Testis (tissue), 3 donors: ENCODE data around the gene AK1. TPM values are rescaled to one million over a fixed set of nuclear protein-coding genes. Genes with fewer than 3 reads are reported as not detected.

Experiments used
- DNase-seq: peaks from one replicate; pipeline ENCODE4 v3.0.0-alpha.2; 2019
- H3K27ac ChIP-seq, 2 donors: fragments of 200-600 bp; sonication (generic); one replicate each; pipeline ENCODE4 v1.5.1; 2019
- H3K27me3 ChIP-seq: fragments of 200-600 bp; sonication (generic); one replicate; pipeline ENCODE4 v1.5.1; 2019
- H3K36me3 ChIP-seq: fragments of 200-600 bp; sonication (generic); one replicate; pipeline ENCODE4 v1.5.1; 2017; ENCODE audit warnings: low read depth; ENCODE audit errors: missing control alignments
- H3K4me1 ChIP-seq: fragments of 200-600 bp; sonication (generic); one replicate; pipeline ENCODE4 v1.5.1; 2019
- H3K4me3 ChIP-seq, 2 donors: fragments of 200-600 bp; sonication (generic); one replicate each; pipeline ENCODE4 v1.5.1; 2017 to 2019
- H3K9me3 ChIP-seq: fragments of 200-600 bp; sonication (generic); one replicate; pipeline ENCODE4 v1.5.1; 2017
- POLR2A ChIP-seq: fragments of 450-650 bp; IDR thresholded peaks from one replicate; pipeline ENCODE4 v1.6.1; 2017; ENCODE audit warnings: antibody characterized with exemption, mild to moderate bottlenecking, moderate library complexity
- WGBS, 2 donors: methylation state at CpG; one replicate each; pipeline ENCODE4 v1.1.5; 2018; 5-methylcytosine and 5-hydroxymethylcytosine counted together
- intact Hi-C: fragments of 100-400 bp; cut with DNase I; formaldehyde crosslinking; loops from one replicate; pipeline ENCODE4 v1.15.1; 2023; ENCODE audit warnings: low total_unique reads
- polyA plus RNA-seq: library from polyadenylated mRNA; stranded (reverse); fragments of 350-450 nt; fragmentation: Illumina TruSeq; extraction: RNeasy Lipid Tissue Mini Kit (QIAGEN cat#74804); gene quantifications from one replicate; pipeline ENCODE4 v1.2.3, GENCODE V29; 2014; ENCODE audit warnings: low read depth, low replicate concordance; ENCODE audit not compliant: insufficient read depth
- total RNA-seq, 2 donors: library from RNA; depleted of rRNA; stranded (reverse); fragments of >200 nt; gene quantifications; one replicate each; pipeline ENCODE4 v1.2.3, GENCODE V29; 2016
- TF ChIP-seq, protein P1 (sequence below), 3 experiments: fragments of 450-650 bp in 2 of 3; fragments of 200-600 bp in 1 of 3; sonication (generic) in 1 of 3; IDR thresholded peaks; one replicate each; pipeline ENCODE4 v1.5.1; 2016 to 2019; ENCODE audit warnings: antibody characterized with exemption in 3 of 3, mild to moderate bottlenecking in 2 of 3, moderate library complexity in 1 of 3

AK1 gene
- total and polyA plus RNA-seq, 3 donors from 2014 or later = 86.7 to 154 (median 103) TPM

DNA sequence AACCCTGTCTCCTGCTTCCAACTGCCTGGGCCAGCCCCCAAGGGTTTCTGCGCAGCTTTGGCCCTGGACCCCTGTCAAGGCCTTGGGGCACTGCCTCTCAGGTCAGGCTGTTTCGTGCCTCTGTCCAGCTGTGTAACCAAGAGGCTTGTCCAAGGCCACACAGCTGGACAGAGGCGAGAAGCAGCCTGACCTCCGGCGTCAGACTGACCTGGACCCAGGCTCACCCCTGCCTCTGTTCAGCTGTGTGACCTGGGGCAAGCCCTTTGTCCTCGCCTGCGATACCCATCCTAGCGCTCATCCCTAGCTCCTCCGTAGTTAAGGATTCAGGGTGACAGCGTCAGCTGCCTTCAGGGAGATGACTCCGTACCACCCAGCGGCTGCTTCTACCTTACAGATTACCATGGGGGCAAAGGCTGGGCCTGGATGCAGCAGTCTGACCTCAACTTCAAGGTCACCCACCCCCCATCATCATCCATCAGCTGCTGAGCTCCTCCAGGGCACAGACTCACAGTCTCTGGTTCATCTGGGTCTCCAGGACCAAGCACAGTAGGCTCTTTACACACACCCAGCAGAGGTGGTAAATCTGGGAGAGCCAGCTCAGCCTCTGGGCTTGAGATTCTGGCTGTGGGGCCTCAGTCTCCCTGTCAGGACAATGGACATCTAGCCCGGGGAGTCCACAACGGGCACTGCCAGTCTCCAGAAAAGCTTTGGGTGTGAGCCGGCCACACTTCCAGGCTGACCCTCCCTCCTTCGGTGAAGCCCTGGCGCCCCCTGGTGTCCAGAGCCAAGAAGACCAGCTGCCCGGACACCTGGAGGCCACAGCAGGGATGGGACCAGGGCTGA, 7.9 kb downstream of the AK1 start:
- Histone ChIP-seq H3K9me3 (no peaks in the 10 kb centered on the region), H3K4me1 (peaks cover 44% of the 10 kb centered on the region), H3K27ac (peak overlapping the region in 1 of 2 donors; percentile 83), H3K36me3 (no peaks in the 10 kb centered on the region), H3K4me3 (no peak overlapping the region), H3K27me3 (no peaks in the 10 kb centered on the region)
- no peak for TF ChIP-seq POLR2A
- TF ChIP-seq, protein P1, sequence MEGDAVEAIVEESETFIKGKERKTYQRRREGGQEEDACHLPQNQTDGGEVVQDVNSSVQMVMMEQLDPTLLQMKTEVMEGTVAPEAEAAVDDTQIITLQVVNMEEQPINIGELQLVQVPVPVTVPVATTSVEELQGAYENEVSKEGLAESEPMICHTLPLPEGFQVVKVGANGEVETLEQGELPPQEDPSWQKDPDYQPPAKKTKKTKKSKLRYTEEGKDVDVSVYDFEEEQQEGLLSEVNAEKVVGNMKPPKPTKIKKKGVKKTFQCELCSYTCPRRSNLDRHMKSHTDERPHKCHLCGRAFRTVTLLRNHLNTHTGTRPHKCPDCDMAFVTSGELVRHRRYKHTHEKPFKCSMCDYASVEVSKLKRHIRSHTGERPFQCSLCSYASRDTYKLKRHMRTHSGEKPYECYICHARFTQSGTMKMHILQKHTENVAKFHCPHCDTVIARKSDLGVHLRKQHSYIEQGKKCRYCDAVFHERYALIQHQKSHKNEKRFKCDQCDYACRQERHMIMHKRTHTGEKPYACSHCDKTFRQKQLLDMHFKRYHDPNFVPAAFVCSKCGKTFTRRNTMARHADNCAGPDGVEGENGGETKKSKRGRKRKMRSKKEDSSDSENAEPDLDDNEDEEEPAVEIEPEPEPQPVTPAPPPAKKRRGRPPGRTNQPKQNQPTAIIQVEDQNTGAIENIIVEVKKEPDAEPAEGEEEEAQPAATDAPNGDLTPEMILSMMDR (IDR thresholded peaks at IDR 0.05) = peak; percentile 75 to 94 (median 92)
- DNase-seq = peak; percentile 92
- intact Hi-C loops = loop anchor here (10.0 kb wide), 2 partner anchors 85 to 135 kb away; partner anchors contain the start of genes CDK9 and TOR2A
- WGBS, 2 donors = 44 to 70% methylated on average over 13 to 18 of the region's 18 CpGs

DNA sequence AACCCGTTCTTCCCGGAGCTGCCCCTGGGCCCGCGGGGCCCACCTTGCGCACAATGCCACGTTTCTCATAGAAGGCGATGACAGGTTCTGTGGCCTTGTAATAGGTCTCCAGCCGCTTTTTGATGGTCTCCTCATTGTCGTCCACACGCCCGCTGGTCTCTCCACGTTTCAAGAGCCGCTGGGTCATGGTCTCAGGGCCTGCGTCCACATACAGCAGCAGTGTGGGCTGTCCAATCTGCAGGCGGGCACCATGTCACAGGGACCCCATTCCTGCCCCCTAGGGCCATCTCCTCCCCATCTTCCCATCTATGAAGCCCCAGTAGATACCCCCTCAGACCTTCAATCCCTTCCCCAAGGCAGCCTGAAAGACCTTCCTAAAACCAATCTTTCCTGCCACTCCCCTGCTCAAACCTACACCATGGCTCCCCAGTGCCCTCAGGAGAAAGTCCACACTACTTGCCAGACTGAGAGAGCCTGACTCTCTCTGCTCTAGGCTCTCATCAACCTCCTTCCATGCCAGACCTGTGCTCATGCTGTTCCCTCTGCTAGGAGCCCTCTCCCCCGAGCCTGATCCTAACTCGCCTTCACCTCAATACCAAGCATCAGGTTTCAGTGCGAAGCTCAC, 9.1 kb downstream of the AK1 start:
- peak overlapping the region; percentile 20 to 83 for H3K27ac ChIP-seq
- H3K27me3 ChIP-seq = no peaks in the 10 kb centered on the region
- no peaks in the 10 kb centered on the region for H3K36me3 ChIP-seq
- peaks cover 33% of the 10 kb centered on the region for H3K4me1 ChIP-seq
- TF ChIP-seq, protein P1 (IDR thresholded peaks at IDR 0.05) = no peak
- no peak for TF ChIP-seq POLR2A
- no peak overlapping the region for H3K4me3 ChIP-seq
- intact Hi-C loops = loop anchor here (10.0 kb wide), 1 partner anchor 84 kb away; the partner anchor contains the start of gene CDK9
- 82% methylated on average over 12 to 18 of the region's 18 CpGs for WGBS, 2 donors
- no peaks in the 10 kb centered on the region for H3K9me3 ChIP-seq
- DNase-seq = no peak

DNA sequence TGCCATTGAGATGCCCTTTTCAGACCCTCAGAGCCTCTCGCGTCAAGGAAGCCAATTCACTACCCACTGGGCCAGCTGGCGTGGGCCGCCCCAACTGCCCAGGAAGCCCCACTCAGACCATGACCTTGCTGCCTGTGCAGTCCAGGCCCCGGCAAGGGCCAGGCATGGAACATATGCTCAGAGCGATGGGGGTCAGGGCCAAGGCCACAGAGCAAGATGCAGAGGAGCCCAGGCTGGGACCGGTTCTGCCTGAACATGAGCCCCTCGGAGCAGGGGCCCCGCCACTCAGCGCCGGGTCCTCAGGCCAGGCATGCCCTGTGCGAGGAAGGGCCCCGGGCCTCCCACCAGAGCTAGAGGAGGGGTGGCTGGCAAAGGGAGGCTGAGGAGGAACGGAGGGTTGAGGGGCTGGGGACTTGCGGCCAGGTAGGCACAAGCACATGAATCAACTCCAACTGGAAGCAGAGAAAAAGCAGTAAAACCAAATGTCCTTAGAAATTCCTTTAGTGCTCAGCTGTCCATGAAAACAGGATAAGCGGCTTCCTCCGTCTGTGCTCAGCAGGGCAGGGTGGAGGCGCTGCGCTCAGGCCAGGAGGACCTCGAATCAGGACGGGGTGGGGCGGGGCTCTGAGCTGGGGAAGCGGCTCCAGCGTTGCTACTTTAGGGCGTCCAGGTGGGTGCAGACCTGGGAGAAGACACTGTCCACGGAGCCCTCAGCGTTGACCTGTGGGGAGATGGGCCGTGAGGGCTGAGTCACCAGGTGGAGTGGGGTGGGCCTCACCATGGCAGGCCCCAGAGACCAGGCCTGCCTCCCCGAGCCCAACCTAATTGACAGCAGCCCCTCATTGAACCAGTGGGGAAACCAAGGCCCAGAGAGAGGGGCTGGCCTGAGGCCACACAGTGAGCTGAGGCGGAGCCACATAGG, 9.9 kb downstream of the AK1 start:
- intact Hi-C loops = loop anchor here (10.0 kb wide), 1 partner anchor 83 kb away; the partner anchor contains the start of gene CDK9
- H3K27ac ChIP-seq = peak overlapping the region; percentile 20 to 83
- no peak overlapping the region for H3K4me3 ChIP-seq
- no peaks in the 10 kb centered on the region for H3K9me3 ChIP-seq
- DNase-seq = peak; percentile 72
- TF ChIP-seq POLR2A = no peak
- TF ChIP-seq, protein P1 (IDR thresholded peaks at IDR 0.05) = no peak
- H3K36me3 ChIP-seq = no peaks in the 10 kb centered on the region
- WGBS, 2 donors = 54% methylated on average over 14 to 30 of the region's 30 CpGs
- no peaks in the 10 kb centered on the region for H3K27me3 ChIP-seq
- H3K4me1 ChIP-seq = peaks cover 34% of the 10 kb centered on the region

DNA sequence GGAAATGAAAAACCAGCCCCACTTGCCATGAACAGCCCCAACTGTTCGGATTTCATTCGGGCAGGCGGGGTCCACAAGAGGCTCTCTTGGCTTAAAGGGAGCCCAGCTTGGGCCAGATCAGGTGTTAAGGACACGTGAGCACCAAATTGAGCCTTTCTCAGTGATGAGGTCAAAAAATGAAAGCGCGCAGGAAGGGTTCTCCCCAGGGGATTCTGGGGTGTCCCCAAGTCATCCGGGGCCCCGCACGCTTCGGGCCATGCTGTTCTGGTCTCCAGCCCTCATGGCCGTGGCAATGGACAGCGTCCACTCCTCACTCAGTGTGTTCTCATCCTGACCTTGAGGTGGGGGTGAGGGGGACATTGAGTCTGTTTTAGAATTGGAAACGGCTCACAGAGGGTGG, 10.9 kb downstream of the AK1 start:
- TF ChIP-seq, protein P1 (IDR thresholded peaks at IDR 0.05) = no peak
- TF ChIP-seq POLR2A = no peak
- H3K4me1 ChIP-seq = peaks cover 45% of the 10 kb centered on the region
- intact Hi-C loops = loop anchor here (10.0 kb wide), 1 partner anchor 82 kb away; the partner anchor contains the start of gene CDK9
- no peak overlapping the region for H3K4me3 ChIP-seq
- H3K27me3 ChIP-seq = no peaks in the 10 kb centered on the region
- no peak for DNase-seq
- H3K27ac ChIP-seq = peak overlapping the region in 1 of 2 donors; percentile 64
- 65 to 67% methylated on average over 12 to 13 of the region's 13 CpGs for WGBS, 2 donors
- H3K36me3 ChIP-seq = no peaks in the 10 kb centered on the region
- H3K9me3 ChIP-seq = no peaks in the 10 kb centered on the region
